ENCODE measurements around the gene UTP14A. TPM values are rescaled to one million over a fixed set of nuclear protein-coding genes. Genes with fewer than 3 reads are reported as not detected.

The UTP14A gene
- total and polyA plus RNA-seq, 2 experiments from 2014 or later: 14.6 to 18.5 TPM

Other genes with a start within 250 kb of the UTP14A start
- not detected in 2 replicates for gene XPNPEP2, start 167.2 kb upstream of the UTP14A start, total RNA-seq (2014; rRNA removed; shearing (Covaris generic))
- gene XPNPEP2, start 167.2 kb upstream of the UTP14A start, polyA plus RNA-seq (2016; fragmentation: Nextera tagmentation; extraction: Ambion mirVana): not detected in 2 replicates
- not detected in 2 replicates for gene SASH3, start 126.2 kb upstream of the UTP14A start, total RNA-seq (2014; rRNA removed; shearing (Covaris generic))
- gene SASH3, start 126.2 kb upstream of the UTP14A start, polyA plus RNA-seq (2016; fragmentation: Nextera tagmentation; extraction: Ambion mirVana): 0.18 and 0.26 TPM in 2 replicates
- gene ZDHHC9, start 62.3 kb upstream of the UTP14A start, total RNA-seq (2014; rRNA removed; shearing (Covaris generic)): 17.6 and 19.1 TPM in 2 replicates
- 14.2 and 15.0 TPM in 2 replicates for gene ZDHHC9, start 62.3 kb upstream of the UTP14A start, polyA plus RNA-seq (2016; fragmentation: Nextera tagmentation; extraction: Ambion mirVana)
- 2.2 and 2.6 TPM in 2 replicates for gene BCORL1, start 76.5 kb downstream of the UTP14A start, total RNA-seq (2014; rRNA removed; shearing (Covaris generic))
- gene BCORL1, start 76.5 kb downstream of the UTP14A start, polyA plus RNA-seq (2016; fragmentation: Nextera tagmentation; extraction: Ambion mirVana): 2.3 and 2.7 TPM in 2 replicates
- 1.6 and 1.8 TPM in 2 replicates for gene ELF4, start 204.3 kb downstream of the UTP14A start, total RNA-seq (2014; rRNA removed; shearing (Covaris generic))
- gene ELF4, start 204.3 kb downstream of the UTP14A start, polyA plus RNA-seq (2016; fragmentation: Nextera tagmentation; extraction: Ambion mirVana): 0.42 and 0.50 TPM in 2 replicates